ENCODE results near the gene GPR78. TPM values are rescaled to one million over a fixed set of nuclear protein-coding genes. Genes with fewer than 3 reads are reported as not detected.

Gene GPR78
- total RNA-seq, 6 experiments from 2014 or later, result 0.05 to 0.14 (median 0.09) TPM; not detected in 2

- Mint-ChIP-seq H3K36me3 (ENCODE audit: low read depth) (no peaks in the 10 kb centered on the region), H3K4me1 (ENCODE audit: low read depth) (no peaks in the 10 kb centered on the region), H3K4me3 (no peak overlapping the region), H3K27me3 (ENCODE audit: insufficient read depth) (peaks cover 31% of the 10 kb centered on the region), H3K27ac (no peak overlapping the region), H3K9me3 (no peaks in the 10 kb centered on the region)
- no peak for DNase-seq
- TF ChIP-seq, protein P1, sequence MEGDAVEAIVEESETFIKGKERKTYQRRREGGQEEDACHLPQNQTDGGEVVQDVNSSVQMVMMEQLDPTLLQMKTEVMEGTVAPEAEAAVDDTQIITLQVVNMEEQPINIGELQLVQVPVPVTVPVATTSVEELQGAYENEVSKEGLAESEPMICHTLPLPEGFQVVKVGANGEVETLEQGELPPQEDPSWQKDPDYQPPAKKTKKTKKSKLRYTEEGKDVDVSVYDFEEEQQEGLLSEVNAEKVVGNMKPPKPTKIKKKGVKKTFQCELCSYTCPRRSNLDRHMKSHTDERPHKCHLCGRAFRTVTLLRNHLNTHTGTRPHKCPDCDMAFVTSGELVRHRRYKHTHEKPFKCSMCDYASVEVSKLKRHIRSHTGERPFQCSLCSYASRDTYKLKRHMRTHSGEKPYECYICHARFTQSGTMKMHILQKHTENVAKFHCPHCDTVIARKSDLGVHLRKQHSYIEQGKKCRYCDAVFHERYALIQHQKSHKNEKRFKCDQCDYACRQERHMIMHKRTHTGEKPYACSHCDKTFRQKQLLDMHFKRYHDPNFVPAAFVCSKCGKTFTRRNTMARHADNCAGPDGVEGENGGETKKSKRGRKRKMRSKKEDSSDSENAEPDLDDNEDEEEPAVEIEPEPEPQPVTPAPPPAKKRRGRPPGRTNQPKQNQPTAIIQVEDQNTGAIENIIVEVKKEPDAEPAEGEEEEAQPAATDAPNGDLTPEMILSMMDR (IDR thresholded peaks at IDR 0.05), result no peak
Measured at GRCh38 chr4:8614365-8615193, 34.4 kb downstream of the GPR78 start.

DNA sequence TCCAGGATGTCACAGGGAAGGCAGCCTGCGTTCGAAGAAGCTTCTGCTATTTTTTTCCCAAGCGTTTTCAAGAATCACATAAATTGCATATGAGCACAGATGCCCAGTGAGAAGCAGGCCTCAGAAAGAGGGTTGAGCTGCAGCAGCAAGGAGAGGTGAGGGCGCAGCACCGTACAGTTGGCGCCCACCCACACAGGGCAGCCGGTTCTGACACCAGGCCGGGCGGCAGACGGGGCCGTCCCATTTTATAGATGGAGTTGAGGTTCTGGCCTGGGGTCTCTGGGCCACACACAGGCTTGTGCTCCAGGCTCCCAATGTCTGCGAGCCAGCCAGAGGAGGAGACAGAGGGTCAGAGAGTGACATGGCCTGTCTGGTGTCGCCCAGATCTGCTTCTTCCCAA is 35.2 kb downstream of the GPR78 start:
- TF ChIP-seq, protein P1 (IDR thresholded peaks at IDR 0.05), result no peak
- H3K27me3 Mint-ChIP-seq (ENCODE audit: insufficient read depth), result peaks cover 29% of the 10 kb centered on the region
- no peak overlapping the region for H3K27ac Mint-ChIP-seq
- H3K36me3 Mint-ChIP-seq (ENCODE audit: low read depth), result no peaks in the 10 kb centered on the region
- DNase-seq, result no peak
- no peak overlapping the region for H3K4me3 Mint-ChIP-seq
- H3K4me1 Mint-ChIP-seq (ENCODE audit: low read depth), result no peaks in the 10 kb centered on the region
- no peaks in the 10 kb centered on the region for H3K9me3 Mint-ChIP-seq

DNA sequence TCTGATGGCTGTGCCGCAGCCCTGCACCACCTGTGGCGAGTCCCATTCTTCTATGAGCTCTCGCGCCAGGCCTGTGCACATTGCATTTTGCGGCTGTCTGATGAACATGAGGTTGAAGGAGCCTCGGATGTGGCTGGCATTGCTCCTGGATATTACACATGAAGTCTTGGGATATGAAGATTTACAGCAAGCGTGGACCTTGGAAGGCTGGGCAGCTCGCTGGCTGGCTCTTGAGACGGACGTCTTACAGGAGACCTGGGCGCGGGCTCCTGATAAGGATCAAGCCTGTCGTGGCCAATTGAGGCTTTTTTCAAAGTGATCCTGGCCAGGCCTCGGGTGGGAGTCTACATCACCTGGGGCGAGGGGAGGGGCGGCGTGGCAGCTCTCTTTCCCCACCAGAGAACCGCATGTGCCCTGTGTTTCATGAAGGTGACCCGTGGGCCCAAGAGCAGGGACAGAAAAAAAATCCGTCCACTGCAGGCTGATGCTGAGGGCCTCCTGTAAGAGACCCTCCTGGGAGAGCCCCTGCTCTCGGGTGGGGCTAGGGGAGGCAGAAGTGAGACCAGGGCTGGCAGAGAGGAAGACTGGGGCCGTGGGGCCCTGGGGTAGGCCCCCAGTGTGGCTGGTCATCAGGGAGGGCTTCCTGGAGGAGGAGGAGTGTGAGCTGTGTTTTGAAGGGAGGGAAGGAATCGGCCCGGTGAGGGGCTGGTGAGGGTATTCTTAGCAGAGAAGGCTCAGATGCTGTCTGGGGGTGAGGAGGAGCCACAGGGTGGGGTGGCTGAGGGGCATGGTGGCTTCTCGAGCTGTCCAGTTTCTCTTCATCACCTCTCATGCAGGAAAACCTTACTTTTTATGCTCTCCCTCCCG is 36.0 kb downstream of the GPR78 start:
- H3K4me3 Mint-ChIP-seq, result no peak overlapping the region
- H3K36me3 Mint-ChIP-seq (ENCODE audit: low read depth), result no peaks in the 10 kb centered on the region
- H3K9me3 Mint-ChIP-seq, result no peaks in the 10 kb centered on the region
- no peak for DNase-seq
- TF ChIP-seq, protein P1 (IDR thresholded peaks at IDR 0.05), result no peak
- no peak overlapping the region for H3K27ac Mint-ChIP-seq
- peaks cover 29% of the 10 kb centered on the region for H3K27me3 Mint-ChIP-seq (ENCODE audit: insufficient read depth)
- no peaks in the 10 kb centered on the region for H3K4me1 Mint-ChIP-seq (ENCODE audit: low read depth)

DNA sequence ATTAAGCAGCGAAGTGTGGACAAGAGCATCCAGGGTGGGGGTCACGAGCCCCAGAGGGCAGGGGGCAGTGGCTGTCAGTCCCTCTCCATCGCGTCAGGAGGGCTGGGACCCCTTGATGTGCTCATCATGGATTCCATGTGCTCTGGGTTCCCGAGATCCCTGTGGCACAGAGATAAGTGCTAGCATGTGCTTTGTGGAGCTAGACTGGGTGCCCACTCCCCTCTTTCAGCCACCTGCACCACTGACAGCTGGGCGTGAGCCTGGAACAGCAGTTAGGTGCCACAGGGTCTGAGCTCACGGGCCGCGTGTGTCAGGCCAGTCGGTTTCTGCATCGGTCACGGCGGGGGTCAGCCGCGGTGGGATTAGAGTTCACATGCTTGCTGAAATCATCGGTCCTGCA is 36.6 kb downstream of the GPR78 start:
- Mint-ChIP-seq H3K27me3 (ENCODE audit: insufficient read depth) (peaks cover 29% of the 10 kb centered on the region), H3K9me3 (no peaks in the 10 kb centered on the region), H3K4me3 (no peak overlapping the region), H3K27ac (no peak overlapping the region), H3K4me1 (ENCODE audit: low read depth) (no peaks in the 10 kb centered on the region), H3K36me3 (ENCODE audit: low read depth) (no peaks in the 10 kb centered on the region)
- TF ChIP-seq, protein P1 (IDR thresholded peaks at IDR 0.05), result no peak
- DNase-seq, result no peak

- no peaks in the 10 kb centered on the region for H3K9me3 Mint-ChIP-seq
- H3K36me3 Mint-ChIP-seq (ENCODE audit: low read depth), result no peaks in the 10 kb centered on the region
- TF ChIP-seq, protein P1 (IDR thresholded peaks at IDR 0.05), result no peak
- DNase-seq, result no peak
- H3K4me1 Mint-ChIP-seq (ENCODE audit: low read depth), result no peaks in the 10 kb centered on the region
- no peak overlapping the region for H3K27ac Mint-ChIP-seq
- peaks cover 29% of the 10 kb centered on the region for H3K27me3 Mint-ChIP-seq (ENCODE audit: insufficient read depth)
- no peak overlapping the region for H3K4me3 Mint-ChIP-seq
Measured at GRCh38 chr4:8617486-8618040, 37.4 kb downstream of the GPR78 start.
